Trophoblast cell (in vitro differentiated cells and primary cell): ENCODE measurements around the gene DEFB131B.
A peak's percentile ranks its signal among the peaks of the same experiment; 100 is the strongest.
"Not testable (repeated sequence)": the region's sequence is repeated elsewhere in the genome, so short reads cannot be mapped to it uniquely, and the experiment has no call there.

ENCODE experiments used
- DNase-seq, 2 donors: peaks; one replicate each; pipeline ENCODE4 v3.0.0-alpha.2; 2016
- H2AFZ ChIP-seq: 2 replicates; pipeline ENCODE4 v1.6.1; 2013; ENCODE audit warnings: low read length, moderate library complexity, mild to moderate bottlenecking; ENCODE audit not compliant: insufficient read depth, poor library complexity
- H2AK5ac ChIP-seq: 2 replicates; pipeline ENCODE4 v1.6.1; 2013; ENCODE audit warnings: mild to moderate bottlenecking, low read length
- H2BK120ac ChIP-seq: 2 replicates; pipeline ENCODE4 v1.6.1; 2013; ENCODE audit warnings: low read length, mild to moderate bottlenecking, moderate library complexity; ENCODE audit not compliant: insufficient read depth, poor library complexity
- H2BK12ac ChIP-seq: 2 replicates; pipeline ENCODE4 v1.6.1; 2013; ENCODE audit warnings: mild to moderate bottlenecking, low read length, moderate library complexity
- H2BK5ac ChIP-seq: 2 replicates; pipeline ENCODE4 v1.6.1; 2013; ENCODE audit warnings: low read length, low read depth, moderate library complexity, mild to moderate bottlenecking; ENCODE audit not compliant: poor library complexity
- H3K14ac ChIP-seq: 2 replicates; pipeline ENCODE4 v1.6.1; 2013; ENCODE audit warnings: mild to moderate bottlenecking, low read length
- H3K18ac ChIP-seq: 2 replicates; pipeline ENCODE4 v1.6.1; 2013; ENCODE audit warnings: mild to moderate bottlenecking, low read length
- H3K23ac ChIP-seq: 2 replicates; pipeline ENCODE4 v1.6.1; 2013; ENCODE audit warnings: low read length
- H3K27ac ChIP-seq: 2 replicates; pipeline ENCODE4 v1.5.1; 2013; ENCODE audit warnings: low read depth, mild to moderate bottlenecking, inconsistent platforms, low read length, moderate library complexity
- H3K27me3 ChIP-seq: 2 replicates; pipeline ENCODE4 v1.6.1; 2013; ENCODE audit warnings: inconsistent platforms, mild to moderate bottlenecking, low read length, moderate library complexity; ENCODE audit not compliant: insufficient read depth
- H3K36me3 ChIP-seq, 2 experiments: 1 replicate in 1 of 2; 2 replicates in 1 of 2; pipeline ENCODE4 v1.6.1; 2013; ENCODE audit warnings: low read length in 2 of 2, mild to moderate bottlenecking in 2 of 2, moderate library complexity in 1 of 2; ENCODE audit not compliant: insufficient read depth in 2 of 2, control insufficient read depth in 1 of 2
- H3K4ac ChIP-seq: 2 replicates; pipeline ENCODE4 v1.6.1; 2013; ENCODE audit warnings: low read depth, mild to moderate bottlenecking, low read length, moderate library complexity
- H3K4me1 ChIP-seq, 2 experiments: 1 replicate in 1 of 2; 2 replicates in 1 of 2; pipeline ENCODE4 v1.6.1; 2013; ENCODE audit warnings: low read length in 2 of 2, mild to moderate bottlenecking in 2 of 2, moderate library complexity in 1 of 2; ENCODE audit not compliant: insufficient read depth in 2 of 2, control insufficient read depth in 1 of 2
- H3K4me2 ChIP-seq: 2 replicates; pipeline ENCODE4 v1.6.1; 2013; ENCODE audit warnings: inconsistent platforms, mild to moderate bottlenecking, low read length, moderate library complexity
- H3K4me3 ChIP-seq: 2 replicates; pipeline ENCODE4 v1.5.1; 2013; ENCODE audit warnings: mild to moderate bottlenecking, low read depth, low read length, inconsistent platforms
- H3K79me1 ChIP-seq: one replicate; pipeline ENCODE4 v1.6.1; 2013; ENCODE audit warnings: low read length
- H3K79me2 ChIP-seq: 2 replicates; pipeline ENCODE4 v1.6.1; 2013; ENCODE audit warnings: low read length, mild to moderate bottlenecking; ENCODE audit not compliant: control insufficient read depth, insufficient read depth, poor library complexity
- H3K9ac ChIP-seq: 2 replicates; pipeline ENCODE4 v1.6.1; 2013; ENCODE audit warnings: mild to moderate bottlenecking, low read length
- H3K9me3 ChIP-seq: 2 replicates; pipeline ENCODE4 v1.6.1; 2013; ENCODE audit warnings: low read depth, mild to moderate bottlenecking, control low read depth, inconsistent platforms, low read length; ENCODE audit not compliant: insufficient read depth
- H4K12ac ChIP-seq: 2 replicates; pipeline ENCODE4 v1.6.1; 2013; ENCODE audit warnings: low read depth, mild to moderate bottlenecking, low read length, moderate library complexity
- H4K8ac ChIP-seq: 2 replicates; pipeline ENCODE4 v1.6.1; 2013; ENCODE audit warnings: low read depth, mild to moderate bottlenecking, low read length, moderate library complexity
- H4K91ac ChIP-seq: one replicate; pipeline ENCODE4 v1.6.1; 2013; ENCODE audit warnings: low read depth, mild to moderate bottlenecking, low read length, moderate library complexity
- WGBS: extraction: QIAGEN DNeasy Blood & Tissue Kit; methylation state at CpG from one replicate; pipeline ENCODE4 v1.1.7; 2013; ENCODE audit warnings: missing lambda C conversion rate; ENCODE audit not compliant: insufficient read length, insufficient coverage; ENCODE audit errors: extremely low coverage; 5-methylcytosine and 5-hydroxymethylcytosine counted together

Gene DEFB131B

DNA sequence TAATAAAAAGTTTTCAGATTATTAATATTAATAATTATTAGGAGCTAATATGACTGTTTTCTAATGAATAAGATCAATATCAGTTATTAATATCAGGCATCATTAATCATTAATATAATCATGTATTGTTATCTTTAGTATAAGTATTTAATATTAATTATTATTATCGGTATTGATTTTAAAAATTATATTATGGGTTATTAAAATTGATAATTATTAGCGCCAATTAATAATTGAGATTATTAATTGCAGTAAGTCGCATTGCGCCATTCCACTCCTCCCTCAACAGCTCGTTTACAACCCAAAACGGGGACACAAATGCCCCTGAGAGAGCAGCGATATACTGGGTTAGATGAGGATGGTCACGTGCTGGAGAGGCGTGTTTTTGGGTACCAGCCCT lies 30.0 kb downstream of the DEFB131B start:
- H3K18ac ChIP-seq: no peak overlapping the region
- H2BK12ac ChIP-seq: no peak overlapping the region
- no CpG with 5 or more reads among the region's 9 CpGs for WGBS

DNA sequence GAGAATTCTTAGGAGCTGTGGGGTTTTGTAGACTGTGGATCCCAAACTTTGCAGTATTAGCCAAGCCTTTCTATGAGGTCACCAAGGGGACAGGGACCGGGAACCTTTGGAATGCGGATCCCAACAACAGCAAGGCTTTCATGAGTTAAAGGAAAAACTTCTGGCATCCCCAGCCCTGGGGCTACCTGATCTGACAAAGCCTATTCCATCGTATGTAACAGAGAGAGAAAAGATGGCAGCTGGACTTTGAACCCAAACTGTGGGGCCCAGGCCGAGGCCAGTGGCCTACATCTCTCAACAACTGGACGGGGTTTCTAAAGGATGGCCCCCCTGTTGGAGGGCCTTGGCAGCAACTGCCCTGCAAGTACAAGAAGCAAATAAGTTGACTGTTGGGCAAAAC lies 32.5 kb downstream of the DEFB131B start:
- not testable (repeated sequence) for H2BK120ac ChIP-seq, H3K36me3 ChIP-seq, H3K79me1 ChIP-seq, H4K12ac ChIP-seq, H3K4me3 ChIP-seq, H2AK5ac ChIP-seq, H3K4ac ChIP-seq, H4K8ac ChIP-seq, H3K23ac ChIP-seq, H3K14ac ChIP-seq, H3K79me2 ChIP-seq, H3K27ac ChIP-seq, H3K4me2 ChIP-seq, H2BK12ac ChIP-seq, H2AFZ ChIP-seq, H4K91ac ChIP-seq, H3K27me3 ChIP-seq, H2BK5ac ChIP-seq, H3K9me3 ChIP-seq, H3K9ac ChIP-seq
- Histone ChIP-seq H3K18ac (peak overlapping the region; percentile 40), H3K4me1 (peaks cover 13 to 14% of the 10 kb centered on the region in 2 experiments)
- no CpG with 5 or more reads among the region's 5 CpGs for WGBS
- DNase-seq: peak; percentile 55 to 78

More for the DNA sequence above, 30.0 kb downstream of the DEFB131B start:
- Histone ChIP-seq H4K12ac (no peak overlapping the region), H3K79me2 (no peaks in the 10 kb centered on the region), H3K23ac (no peak overlapping the region), H3K4me1 (peaks cover 13 to 14% of the 10 kb centered on the region in 2 experiments), H3K9ac (no peak overlapping the region), H2AK5ac (no peak overlapping the region), H3K4me2 (no peak overlapping the region), H2BK5ac (no peak overlapping the region), H3K9me3 (no peaks in the 10 kb centered on the region), H2AFZ (no peak overlapping the region), H3K79me1 (no peaks in the 10 kb centered on the region), H4K8ac (no peak overlapping the region), H3K14ac (no peak overlapping the region), H3K27me3 (no peaks in the 10 kb centered on the region), H3K36me3 (peaks cover 2 to 3% of the 10 kb centered on the region in 2 experiments), H3K27ac (no peak overlapping the region), H2BK120ac (no peak overlapping the region), H3K4me3 (no peak overlapping the region), H3K4ac (no peak overlapping the region), H4K91ac (no peak overlapping the region)
- DNase-seq: no peak

DNA sequence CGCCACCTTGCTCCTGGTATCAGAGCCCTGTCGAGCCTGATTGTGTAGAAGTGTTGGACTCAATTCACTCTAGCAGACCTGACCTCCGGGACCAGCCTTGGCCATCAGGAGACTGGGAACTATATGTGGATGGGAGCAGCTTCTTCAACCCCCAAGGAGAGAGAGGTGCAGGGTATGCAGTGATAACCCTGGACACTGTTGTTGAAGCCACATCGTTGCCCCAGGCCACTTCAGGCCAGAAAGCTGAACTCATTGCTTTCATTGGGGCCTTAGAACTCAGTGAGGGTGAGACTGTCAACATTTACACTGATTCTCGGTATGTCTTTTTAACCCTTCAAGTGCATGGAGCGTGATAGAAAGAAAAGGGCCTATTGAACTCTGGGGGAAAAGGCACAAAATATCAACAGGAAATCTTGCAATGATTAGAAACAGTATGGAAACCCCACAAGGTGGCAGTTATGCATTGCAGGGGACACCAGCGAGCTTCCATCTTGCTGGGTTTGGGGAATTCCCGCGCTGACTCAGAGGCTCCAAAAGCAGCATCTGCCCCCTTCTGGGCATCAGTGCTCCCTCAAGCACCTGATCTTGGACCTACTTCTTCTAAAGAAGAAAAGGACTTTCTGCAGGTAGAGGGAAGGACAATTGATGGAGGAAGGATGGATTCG lies 33.2 kb downstream of the DEFB131B start:
- peaks cover 13 to 14% of the 10 kb centered on the region in 2 experiments for H3K4me1 ChIP-seq
- H2BK12ac ChIP-seq, H2BK120ac ChIP-seq, H3K27ac ChIP-seq, H3K79me1 ChIP-seq, H2BK5ac ChIP-seq, H3K79me2 ChIP-seq, H3K4me2 ChIP-seq, H3K23ac ChIP-seq, H4K91ac ChIP-seq, H2AFZ ChIP-seq, H3K4me3 ChIP-seq, H3K18ac ChIP-seq, H3K14ac ChIP-seq, H4K8ac ChIP-seq, H3K4ac ChIP-seq, H2AK5ac ChIP-seq, H3K9ac ChIP-seq, H3K27me3 ChIP-seq, H3K36me3 ChIP-seq, H3K9me3 ChIP-seq, H4K12ac ChIP-seq: not testable (repeated sequence)
- peak in 1 of 2 donors; percentile 36 for DNase-seq
- no CpG with 5 or more reads among the region's 10 CpGs for WGBS

DNA sequence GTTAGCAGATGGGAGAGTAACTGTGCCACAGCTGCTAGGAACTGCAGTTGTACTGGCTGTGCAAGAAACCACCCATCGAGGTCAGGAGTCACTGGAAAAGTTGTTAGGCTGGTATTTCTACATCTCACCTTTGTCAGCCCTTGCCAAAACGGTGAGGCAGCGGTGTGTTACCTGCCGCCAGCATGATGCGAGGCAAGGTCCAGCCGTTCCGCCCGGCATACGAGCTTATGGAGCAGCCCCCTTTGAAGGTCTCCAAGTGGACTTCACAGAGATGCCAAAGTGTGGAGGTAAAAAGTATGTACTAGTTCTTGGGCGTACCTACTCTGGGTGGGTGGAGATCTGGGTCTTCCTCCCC lies 33.7 kb downstream of the DEFB131B start:
- peaks cover 13 to 14% of the 10 kb centered on the region in 2 experiments for H3K4me1 ChIP-seq
- H2AK5ac ChIP-seq, H2AFZ ChIP-seq, H3K79me2 ChIP-seq, H3K4ac ChIP-seq, H2BK120ac ChIP-seq, H3K36me3 ChIP-seq, H2BK5ac ChIP-seq, H3K18ac ChIP-seq, H3K23ac ChIP-seq, H4K8ac ChIP-seq, H3K4me2 ChIP-seq, H3K9ac ChIP-seq, H2BK12ac ChIP-seq, H3K27ac ChIP-seq, H3K27me3 ChIP-seq, H3K79me1 ChIP-seq, H4K91ac ChIP-seq, H3K14ac ChIP-seq, H3K4me3 ChIP-seq, H3K9me3 ChIP-seq, H4K12ac ChIP-seq: not testable (repeated sequence)
- DNase-seq: peak; percentile 16 to 55
- WGBS: no CpG with 5 or more reads among the region's 10 CpGs
